GM12891 (cell line): ENCODE measurements around the gene GRID2IP.

ENCODE experiments used
- POLR2A ChIP-seq: IDR thresholded peaks from 2 replicates; pipeline ENCODE4 v1.6.1; 2011; ENCODE audit warnings: low read depth, low read length, control low read depth
- POLR2AphosphoS5 ChIP-seq: IDR thresholded peaks from 2 replicates; pipeline ENCODE4 v1.6.1; 2011; ENCODE audit warnings: low read depth, low read length, control low read depth
- TAF1 ChIP-seq: IDR thresholded peaks from 2 replicates; pipeline ENCODE4 v1.6.1; 2011; ENCODE audit warnings: low read depth, low read length, control low read depth

- TF ChIP-seq POLR2A, result no peak
- TF ChIP-seq TAF1, result no peak
- TF ChIP-seq POLR2AphosphoS5, result no peak
Observed at GRCh38 chr7:6451224-6451705, 100.0 kb downstream of the GRID2IP start.
